SIG-M5 treated with dmso at 0.1 percent for 504 hours (cell line): ENCODE results near the gene NTNG2.
A peak's percentile ranks its signal among the peaks of the same experiment; 100 is the strongest.
"Not testable (repeated sequence)": the region's sequence is repeated elsewhere in the genome, so short reads cannot be mapped to it uniquely, and the experiment has no call there.

Source experiments
- DNase-seq: peaks from one replicate; lab custom pipeline; 2025; ENCODE audit not compliant: unreplicated experiment; lab: John Stamatoyannopoulos, UW

The NTNG2 gene

GRCh38 chr9:132161743-132162184, at the start of gene NTNG2:
Gene NTNG2, plus strand, starts transcription at chr9:132162058. Its CDS starts 4,774 bp downstream, at chr9:132166832.
- DNase-seq: no peak

GRCh38 chr9:132114102-132114707, 47.7 kb upstream of the NTNG2 start:
- peak; percentile 10 for DNase-seq

GRCh38 chr9:132116583-132116982, 45.3 kb upstream of the NTNG2 start:
- no peak for DNase-seq

- no peak for DNase-seq
Measured at GRCh38 chr9:132117694-132118093, 44.2 kb upstream of the NTNG2 start.

- no peak for DNase-seq
Measured at GRCh38 chr9:132121021-132121420, 40.8 kb upstream of the NTNG2 start.

- DNase-seq: no peak
Measured at GRCh38 chr9:132124800-132125199, 37.1 kb upstream of the NTNG2 start.

- DNase-seq: no peak
Measured at GRCh38 chr9:132125361-132125760, 36.5 kb upstream of the NTNG2 start.

- DNase-seq: no peak
Measured at GRCh38 chr9:132125944-132126679, 35.7 kb upstream of the NTNG2 start.

GRCh38 chr9:132126680-132127236, 35.1 kb upstream of the NTNG2 start:
- no peak for DNase-seq

- no peak for DNase-seq
Measured at GRCh38 chr9:132127888-132128534, 33.8 kb upstream of the NTNG2 start.

GRCh38 chr9:132129535-132129934, 32.3 kb upstream of the NTNG2 start:
- DNase-seq: no peak

- DNase-seq: not testable (repeated sequence)
Measured at GRCh38 chr9:132134085-132134484, 27.8 kb upstream of the NTNG2 start.

GRCh38 chr9:132135456-132135855, 26.4 kb upstream of the NTNG2 start:
- no peak for DNase-seq

GRCh38 chr9:132136151-132136780, 25.6 kb upstream of the NTNG2 start:
- DNase-seq: no peak

- no peak for DNase-seq
Measured at GRCh38 chr9:132141344-132141947, 20.4 kb upstream of the NTNG2 start.

GRCh38 chr9:132141948-132142594, 19.8 kb upstream of the NTNG2 start:
- no peak for DNase-seq

- no peak for DNase-seq
Measured at GRCh38 chr9:132142924-132143323, 18.9 kb upstream of the NTNG2 start.

GRCh38 chr9:132143359-132143758, 18.5 kb upstream of the NTNG2 start:
- no peak for DNase-seq

- DNase-seq: no peak
Measured at GRCh38 chr9:132144708-132145365, 17.0 kb upstream of the NTNG2 start.

- DNase-seq: no peak
Measured at GRCh38 chr9:132146039-132146438, 15.8 kb upstream of the NTNG2 start.
